T-helper 2 cell treated with Interferon-gamma antibody and Interleukin-4, amounts not matched to agents 100 ng/mL and 5 ng/mL, for 36 hours (primary cell): ENCODE measurements around the gene PA2G4. TPM values are rescaled to one million over a fixed set of nuclear protein-coding genes. Genes with fewer than 3 reads are reported as not detected.

Source experiments
- intact Hi-C: fragments of 100-400 bp; cut with micrococcal nuclease; formaldehyde crosslinking; loops from one replicate; pipeline ENCODE4 v1.15.1; 2023
- total RNA-seq: library from RNA; stranded (reverse); gene quantifications from 2 replicates; pipeline ENCODE4 v1.2.3, GENCODE V29; 2022

The PA2G4 gene
- total RNA-seq, 1 donor from 2014 or later = 291 TPM

DNA sequence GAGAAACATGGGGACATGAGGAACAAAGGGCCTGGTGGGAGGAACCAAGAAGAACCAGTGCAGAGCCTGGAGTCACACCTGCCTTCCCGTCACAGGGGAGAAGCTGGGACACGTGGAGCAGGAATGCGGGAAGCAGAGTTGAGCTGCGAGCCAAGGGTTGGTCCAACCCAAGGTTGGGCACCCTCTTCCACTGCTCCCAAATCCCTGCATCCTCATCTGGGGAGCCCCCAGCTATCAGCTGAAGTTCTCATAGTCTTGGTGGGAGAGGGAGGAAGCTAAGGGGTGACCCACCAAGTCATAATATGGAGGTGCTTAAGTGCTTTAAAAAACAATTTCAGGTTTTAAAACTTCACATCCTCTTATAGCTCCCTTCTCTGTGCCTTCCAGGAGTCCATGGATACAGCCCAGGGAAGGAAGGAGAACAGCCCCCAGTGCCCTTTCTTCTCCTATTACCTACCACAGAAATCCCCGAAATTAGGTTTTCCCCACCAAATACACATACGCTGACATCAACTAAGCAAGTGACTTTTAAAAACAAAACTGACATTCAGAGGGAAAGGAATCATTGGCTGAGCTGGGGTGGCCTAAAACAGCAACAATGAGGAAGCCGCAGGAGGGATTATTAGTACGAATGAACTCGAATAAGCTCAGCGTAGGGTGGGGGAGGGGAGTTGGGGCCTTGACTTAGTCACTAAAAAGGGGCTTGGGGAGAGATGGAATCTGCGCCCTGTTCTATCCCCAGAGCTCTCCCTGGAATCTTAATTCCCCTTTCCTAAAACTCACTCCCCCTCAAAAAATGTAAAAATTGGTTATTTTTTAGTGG, 58.3 kb downstream of the PA2G4 start:
- intact Hi-C loops = no loop called here

Other genes with a start within 250 kb of the PA2G4 start
- gene PYM1, start 176.7 kb upstream of the PA2G4 start, total RNA-seq = 56.4 and 59.9 TPM in 2 replicates
- 532 and 550 TPM in 2 replicates for gene DGKA, start 173.4 kb upstream of the PA2G4 start, total RNA-seq
- gene PMEL, start 138.5 kb upstream of the PA2G4 start, total RNA-seq = 0.20 and 0.25 TPM in 2 replicates
- 90.3 and 98.3 TPM in 2 replicates for gene CDK2, start 137.7 kb upstream of the PA2G4 start, total RNA-seq
- 55.0 and 58.9 TPM in 2 replicates for gene RAB5B, start 130.5 kb upstream of the PA2G4 start, total RNA-seq
- 9.6 and 10.3 TPM in 2 replicates for gene SUOX, start 107.3 kb upstream of the PA2G4 start, total RNA-seq
- gene IKZF4, start 83.5 kb upstream of the PA2G4 start, total RNA-seq = 21.8 and 23.3 TPM in 2 replicates
- gene RPS26, start 62.6 kb upstream of the PA2G4 start, total RNA-seq = 30.9 and 32.4 TPM in 2 replicates
- 0.84 and 1.3 TPM in 2 replicates for gene ERBB3, start 24.4 kb upstream of the PA2G4 start, total RNA-seq
- gene RPL41, start 12.1 kb downstream of the PA2G4 start, total RNA-seq = 3,715 and 3,764 TPM in 2 replicates
- 9.3 and 9.5 TPM in 2 replicates for gene ZC3H10, start 13.7 kb downstream of the PA2G4 start, total RNA-seq
- 362 TPM in 2 replicates for gene ESYT1, start 23.7 kb downstream of the PA2G4 start, total RNA-seq
- gene MYL6B, start 48.0 kb downstream of the PA2G4 start, total RNA-seq = 69.9 and 70.7 TPM in 2 replicates
- gene MYL6, start 53.8 kb downstream of the PA2G4 start, total RNA-seq = 1,606 and 1,617 TPM in 2 replicates
- gene SMARCC2, start 84.9 kb downstream of the PA2G4 start, total RNA-seq = 136 and 141 TPM in 2 replicates
- gene RNF41, start 117.4 kb downstream of the PA2G4 start, total RNA-seq = 31.7 and 32.7 TPM in 2 replicates
- gene NABP2, start 119.8 kb downstream of the PA2G4 start, total RNA-seq = 67.9 and 68.5 TPM in 2 replicates
- gene SLC39A5, start 125.5 kb downstream of the PA2G4 start, total RNA-seq = 0.86 and 1.0 TPM in 2 replicates
- gene ANKRD52, start 153.8 kb downstream of the PA2G4 start, total RNA-seq = 55.3 and 56.1 TPM in 2 replicates
- 18.6 and 19.3 TPM in 2 replicates for gene COQ10A, start 162.4 kb downstream of the PA2G4 start, total RNA-seq
- 242 TPM in 2 replicates for gene CS, start 195.8 kb downstream of the PA2G4 start, total RNA-seq
- gene CNPY2, start 211.4 kb downstream of the PA2G4 start, total RNA-seq = 129 and 139 TPM in 2 replicates
- 47.4 and 51.6 TPM in 2 replicates for gene PAN2, start 229.4 kb downstream of the PA2G4 start, total RNA-seq
- 8.6 and 10.1 TPM in 2 replicates for gene IL23A, start 234.3 kb downstream of the PA2G4 start, total RNA-seq